Mucosa of rectum (tissue), 2 donors: Measurements from ENCODE around the gene SEMA5B.

Experiments used
- H3K27ac ChIP-seq, 2 donors: one replicate each; pipeline ENCODE4 v1.7.0; 2013; ENCODE audit warnings: inconsistent platforms in 2 of 2, low read depth in 2 of 2, low read length in 2 of 2
- H3K27me3 ChIP-seq, 2 donors: one replicate each; pipeline ENCODE4 v1.7.0; 2013; ENCODE audit warnings: low read length in 2 of 2; ENCODE audit not compliant: control insufficient read depth in 2 of 2, insufficient read depth in 2 of 2
- H3K36me3 ChIP-seq, 2 donors: one replicate each; pipeline ENCODE4 v1.7.0; 2013; ENCODE audit warnings: low read length in 2 of 2; ENCODE audit not compliant: control insufficient read depth in 2 of 2, insufficient read depth in 2 of 2
- H3K4me1 ChIP-seq, 2 donors: one replicate each; pipeline ENCODE4 v1.7.0; 2013; ENCODE audit warnings: low read length in 2 of 2, mild to moderate bottlenecking in 1 of 2; ENCODE audit not compliant: control insufficient read depth in 2 of 2, insufficient read depth in 2 of 2
- H3K4me3 ChIP-seq, 2 donors: one replicate each; pipeline ENCODE4 v1.7.0; 2013; ENCODE audit warnings: low read length in 2 of 2
- H3K9ac ChIP-seq, 2 donors: one replicate each; pipeline ENCODE4 v1.7.0; 2013; ENCODE audit warnings: low read length in 2 of 2, low read depth in 1 of 2, mild to moderate bottlenecking in 1 of 2
- H3K9me3 ChIP-seq, 2 donors: one replicate each; pipeline ENCODE4 v1.7.0; 2013; ENCODE audit warnings: low read length in 2 of 2; ENCODE audit not compliant: control insufficient read depth in 2 of 2
- donor health status: healthy.
- donor health status: Normal muscosa, but diverticular disease.

The SEMA5B gene

GRCh38 chr3:122998206-122998605 is 29.4 kb downstream of the SEMA5B start:
- no peaks in the 10 kb centered on the region for H3K36me3 ChIP-seq
- H3K9me3 ChIP-seq, result no peaks in the 10 kb centered on the region
- no peak overlapping the region for H3K4me3 ChIP-seq
- peaks cover 0 to 6% of the 10 kb centered on the region in 2 donors for H3K27me3 ChIP-seq
- H3K4me1 ChIP-seq, result peaks cover 0 to 2% of the 10 kb centered on the region in 2 donors
- no peak overlapping the region for H3K27ac ChIP-seq
- no peak overlapping the region for H3K9ac ChIP-seq

GRCh38 chr3:122996038-122996580 is 31.5 kb downstream of the SEMA5B start:
- peaks cover 3 to 6% of the 10 kb centered on the region in 2 donors for H3K27me3 ChIP-seq
- no peak overlapping the region for H3K4me3 ChIP-seq
- no peak overlapping the region for H3K9ac ChIP-seq
- no peaks in the 10 kb centered on the region for H3K36me3 ChIP-seq
- H3K27ac ChIP-seq, result no peak overlapping the region
- H3K9me3 ChIP-seq, result no peaks in the 10 kb centered on the region
- H3K4me1 ChIP-seq, result peaks cover 0 to 2% of the 10 kb centered on the region in 2 donors

- H3K9me3 ChIP-seq, result no peaks in the 10 kb centered on the region
- H3K36me3 ChIP-seq, result no peaks in the 10 kb centered on the region
- peaks cover 0 to 2% of the 10 kb centered on the region in 2 donors for H3K4me1 ChIP-seq
- H3K4me3 ChIP-seq, result no peak overlapping the region
- H3K27ac ChIP-seq, result no peak overlapping the region
- peaks cover 6 to 9% of the 10 kb centered on the region in 2 donors for H3K27me3 ChIP-seq
- no peak overlapping the region for H3K9ac ChIP-seq
Measured at GRCh38 chr3:122994954-122995353, 32.6 kb downstream of the SEMA5B start.

GRCh38 chr3:122993124-122993978 is 34.2 kb downstream of the SEMA5B start:
- no peaks in the 10 kb centered on the region for H3K9me3 ChIP-seq
- H3K4me1 ChIP-seq, result peaks cover 0 to 2% of the 10 kb centered on the region in 2 donors
- peaks cover 6 to 13% of the 10 kb centered on the region in 2 donors for H3K27me3 ChIP-seq
- no peak overlapping the region for H3K4me3 ChIP-seq
- no peak overlapping the region for H3K9ac ChIP-seq
- no peaks in the 10 kb centered on the region for H3K36me3 ChIP-seq
- H3K27ac ChIP-seq, result no peak overlapping the region

- peaks cover 0 to 2% of the 10 kb centered on the region in 2 donors for H3K4me1 ChIP-seq
- H3K9me3 ChIP-seq, result no peaks in the 10 kb centered on the region
- no peak overlapping the region for H3K9ac ChIP-seq
- no peak overlapping the region for H3K4me3 ChIP-seq
- H3K27ac ChIP-seq, result no peak overlapping the region
- no peaks in the 10 kb centered on the region for H3K36me3 ChIP-seq
- peaks cover 6 to 13% of the 10 kb centered on the region in 2 donors for H3K27me3 ChIP-seq
Measured at GRCh38 chr3:122992676-122993075, 34.9 kb downstream of the SEMA5B start.

- no peak overlapping the region for H3K4me3 ChIP-seq
Measured at GRCh38 chr3:122992133-122992532, 35.4 kb downstream of the SEMA5B start.

GRCh38 chr3:122991236-122991985 is 36.2 kb downstream of the SEMA5B start:
- no peaks in the 10 kb centered on the region for H3K9me3 ChIP-seq
- no peak overlapping the region for H3K4me3 ChIP-seq
- H3K27me3 ChIP-seq, result peaks cover 9 to 15% of the 10 kb centered on the region in 2 donors
- no peaks in the 10 kb centered on the region for H3K36me3 ChIP-seq
- H3K27ac ChIP-seq, result no peak overlapping the region
- H3K9ac ChIP-seq, result no peak overlapping the region
- peaks cover 0 to 2% of the 10 kb centered on the region in 2 donors for H3K4me1 ChIP-seq

More at GRCh38 chr3:122992133-122992532, 35.4 kb downstream of the SEMA5B start:
- Histone ChIP-seq H3K27ac (no peak overlapping the region), H3K9me3 (no peaks in the 10 kb centered on the region), H3K27me3 (peaks cover 9 to 15% of the 10 kb centered on the region in 2 donors), H3K9ac (no peak overlapping the region), H3K36me3 (no peaks in the 10 kb centered on the region), H3K4me1 (peaks cover 0 to 2% of the 10 kb centered on the region in 2 donors)

GRCh38 chr3:122989856-122990575 is 37.5 kb downstream of the SEMA5B start:
- no peak overlapping the region for H3K27ac ChIP-seq
- H3K9ac ChIP-seq, result no peak overlapping the region
- H3K36me3 ChIP-seq, result no peaks in the 10 kb centered on the region
- peaks cover 9 to 15% of the 10 kb centered on the region in 2 donors for H3K27me3 ChIP-seq
- no peaks in the 10 kb centered on the region for H3K9me3 ChIP-seq
- H3K4me1 ChIP-seq, result peaks cover 0 to 2% of the 10 kb centered on the region in 2 donors
- no peak overlapping the region for H3K4me3 ChIP-seq

- Histone ChIP-seq H3K27ac (no peak overlapping the region), H3K9me3 (no peaks in the 10 kb centered on the region), H3K4me3 (no peak overlapping the region), H3K27me3 (peaks cover 3 to 15% of the 10 kb centered on the region in 2 donors), H3K36me3 (no peaks in the 10 kb centered on the region), H3K4me1 (peaks cover 0 to 4% of the 10 kb centered on the region in 2 donors), H3K9ac (no peak overlapping the region)
Measured at GRCh38 chr3:122988508-122988907, 39.1 kb downstream of the SEMA5B start.
